Activated CD8-positive, alpha-beta memory T cell treated with anti-CD3 and anti-CD28 coated beads, Interleukin-2, amount 50 U/mL, for 1 hour (primary cell): Measurements from ENCODE around the gene MAGEC1.
"Not testable (repeated sequence)": the region's sequence is repeated elsewhere in the genome, so short reads cannot be mapped to it uniquely, and the experiment has no call there.

Experiments used
- DNase-seq: peaks from one replicate; pipeline ENCODE4 v3.0.0-alpha.2; 2020; ENCODE audit errors: extremely low read depth

The MAGEC1 gene

GRCh38 chrX:141903400-141904155 is at the start of gene MAGEC1:
Gene MAGEC1, plus strand, starts transcription at chrX:141903894. Its CDS starts 1,179 bp downstream, at chrX:141905073.
- DNase-seq, result no peak

GRCh38 chrX:141857479-141857878 is 46.2 kb upstream of the MAGEC1 start:
- no peak for DNase-seq

GRCh38 chrX:141879616-141880015 is 24.1 kb upstream of the MAGEC1 start:
- DNase-seq, result no peak

- not testable (repeated sequence) for DNase-seq
Observed at GRCh38 chrX:141888811-141889210, 14.9 kb upstream of the MAGEC1 start.

- DNase-seq, result no peak
Observed at GRCh38 chrX:141894733-141895132, 9.0 kb upstream of the MAGEC1 start.

- no peak for DNase-seq
Observed at GRCh38 chrX:141897690-141898089, 6.0 kb upstream of the MAGEC1 start.

- no peak for DNase-seq
Observed at GRCh38 chrX:141902366-141902765, 1.3 kb upstream of the MAGEC1 start.

GRCh38 chrX:141904262-141904661 is 568 bp downstream of the MAGEC1 start:
- DNase-seq, result no peak

- no peak for DNase-seq
Observed at GRCh38 chrX:141917801-141918200, 14.1 kb downstream of the MAGEC1 start.

GRCh38 chrX:141924293-141924692 is 20.6 kb downstream of the MAGEC1 start:
- DNase-seq, result no peak

- no peak for DNase-seq
Observed at GRCh38 chrX:141928432-141928831, 24.7 kb downstream of the MAGEC1 start.

- no peak for DNase-seq
Observed at GRCh38 chrX:141934059-141934641, 30.5 kb downstream of the MAGEC1 start.

GRCh38 chrX:141935645-141936044 is 32.0 kb downstream of the MAGEC1 start:
- no peak for DNase-seq

GRCh38 chrX:141936080-141936479 is 32.4 kb downstream of the MAGEC1 start:
- DNase-seq, result no peak

- no peak for DNase-seq
Observed at GRCh38 chrX:141941234-141941633, 37.5 kb downstream of the MAGEC1 start.

GRCh38 chrX:141945426-141945825 is 41.7 kb downstream of the MAGEC1 start:
- DNase-seq, result no peak

- no peak for DNase-seq
Observed at GRCh38 chrX:141947350-141947749, 43.7 kb downstream of the MAGEC1 start.

GRCh38 chrX:141952603-141953002 is 48.9 kb downstream of the MAGEC1 start:
- no peak for DNase-seq

GRCh38 chrX:141958675-141959074 is 55.0 kb downstream of the MAGEC1 start:
- no peak for DNase-seq
